ENCODE measurements around the gene PLXND1.
"Not testable (repeated sequence)": the region's sequence is repeated elsewhere in the genome, so short reads cannot be mapped to it uniquely, and the experiment has no call there.

The PLXND1 gene

DNA sequence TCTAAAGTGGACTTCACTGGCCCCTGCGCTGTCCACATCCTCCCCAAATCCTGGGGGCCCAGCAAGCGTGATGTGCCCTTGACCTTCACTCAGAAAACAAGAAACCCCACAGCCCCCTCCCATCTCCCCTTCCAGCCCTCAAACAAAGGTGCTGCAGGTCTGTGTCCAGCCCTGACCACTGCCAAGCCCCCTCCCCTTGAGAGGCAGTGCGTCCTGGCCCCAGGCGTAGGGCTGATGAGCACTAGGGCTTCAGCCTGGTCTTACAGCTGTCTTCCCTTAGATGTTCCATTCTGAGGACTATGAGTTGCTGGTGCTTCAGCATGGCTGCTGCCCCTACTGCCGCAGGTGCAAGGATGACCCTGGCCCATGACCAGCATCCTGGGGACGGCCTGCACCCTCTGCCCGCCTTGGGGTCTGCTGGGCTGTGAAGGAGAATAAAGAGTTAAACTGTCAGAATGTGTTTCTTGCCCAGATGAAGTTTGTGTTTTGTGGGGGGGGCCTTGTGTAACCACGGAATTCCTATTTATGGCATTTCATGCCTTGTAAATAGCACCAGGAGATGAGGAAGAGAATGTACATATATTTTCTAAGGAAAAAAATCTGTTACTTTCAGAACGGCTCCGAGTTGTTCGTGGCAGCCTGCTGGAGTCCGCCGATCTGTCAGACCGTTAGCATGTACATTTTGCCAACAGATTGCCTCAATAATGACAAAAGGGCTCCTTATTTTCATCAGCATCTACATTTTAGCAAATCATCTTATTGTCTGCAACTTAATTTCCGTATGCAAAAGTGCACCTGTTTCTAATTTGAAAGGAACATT, 86.4 kb downstream of the PLXND1 start:
- WGBS (ENCODE audit: insufficient coverage, insufficient read length), result no CpG with 5 or more reads among the region's 15 CpGs
- no peaks in the 10 kb centered on the region for H3K9me3 ChIP-seq (ENCODE audit: control insufficient read depth, insufficient read depth, low read length)
- no peak overlapping the region for H3K4me3 ChIP-seq (ENCODE audit: low read length)
- no peaks in the 10 kb centered on the region; the same call in 1 of the 2 replicates for H3K4me1 ChIP-seq (ENCODE audit: control insufficient read depth, insufficient read depth, low read length)
- H3K27ac ChIP-seq (ENCODE audit: low read length), result no peak overlapping the region
- H3K27me3 ChIP-seq (ENCODE audit: control insufficient read depth, insufficient read depth, low read length), result no peaks in the 10 kb centered on the region
- peaks cover 2% of the 10 kb centered on the region; the same call in 1 of the 2 replicates for H3K36me3 ChIP-seq (ENCODE audit: control insufficient read depth, insufficient read depth, low read length)
- DNase-seq (ENCODE audit: low read depth, low spot score), result no peak

DNA sequence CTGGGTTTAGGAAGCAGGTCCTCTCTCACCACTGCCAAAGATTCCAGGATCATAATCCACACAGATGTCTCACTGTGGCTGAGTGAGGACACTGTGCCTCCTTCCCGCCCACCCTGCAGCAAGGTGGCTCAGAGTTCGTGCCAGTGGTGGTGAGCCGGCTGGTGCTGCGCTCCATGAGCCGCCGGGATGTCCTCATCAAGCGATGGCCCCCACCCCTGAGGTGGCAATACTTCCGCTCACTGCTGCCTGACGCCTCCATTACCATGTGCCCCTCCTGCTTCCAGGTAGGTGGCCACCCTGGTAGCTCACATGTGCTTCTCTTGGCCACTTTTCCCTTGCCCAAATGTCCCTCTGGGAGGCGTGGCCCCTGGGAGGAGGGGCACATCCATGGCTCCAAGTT, 87.0 kb downstream of the PLXND1 start:
- Histone ChIP-seq H3K27ac (ENCODE audit: low read length) (no peak overlapping the region), H3K27me3 (ENCODE audit: control insufficient read depth, insufficient read depth, low read length) (no peaks in the 10 kb centered on the region), H3K9me3 (ENCODE audit: control insufficient read depth, insufficient read depth, low read length) (no peaks in the 10 kb centered on the region), H3K36me3 (ENCODE audit: control insufficient read depth, insufficient read depth, low read length) (peaks cover 2% of the 10 kb centered on the region; the same call in 1 of the 2 replicates), H3K4me1 (ENCODE audit: control insufficient read depth, insufficient read depth, low read length) (no peaks in the 10 kb centered on the region; the same call in 1 of the 2 replicates), H3K4me3 (ENCODE audit: low read length) (no peak overlapping the region)
- WGBS (ENCODE audit: insufficient coverage, insufficient read length), result no CpG with 5 or more reads among the region's 10 CpGs
- no peak for DNase-seq (ENCODE audit: low read depth, low spot score)

DNA sequence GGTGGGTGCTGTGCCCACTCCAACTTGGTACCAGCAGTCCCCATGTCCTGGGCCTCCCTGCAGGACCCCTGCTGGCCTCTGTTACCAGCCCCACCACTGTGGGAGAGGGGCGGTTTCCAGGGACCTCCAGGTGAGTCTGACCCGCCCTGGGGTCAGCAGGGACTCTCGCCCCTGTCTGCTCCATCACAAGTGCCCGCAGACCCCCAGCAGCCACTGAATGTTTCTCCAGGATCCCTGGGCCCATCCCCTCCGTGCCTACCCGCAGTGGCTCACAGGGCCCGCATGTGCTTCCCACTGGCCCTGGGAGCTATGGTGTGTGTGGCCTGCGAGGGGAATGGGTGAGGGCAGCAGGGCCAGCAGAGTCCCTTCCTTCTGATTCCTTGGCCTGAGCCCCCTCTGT, 87.9 kb downstream of the PLXND1 start:
- H3K9me3 ChIP-seq (ENCODE audit: control insufficient read depth, insufficient read depth, low read length), result no peaks in the 10 kb centered on the region
- no CpG with 5 or more reads among the region's 8 CpGs for WGBS (ENCODE audit: insufficient coverage, insufficient read length)
- no peaks in the 10 kb centered on the region; the same call in 1 of the 2 replicates for H3K4me1 ChIP-seq (ENCODE audit: control insufficient read depth, insufficient read depth, low read length)
- H3K36me3 ChIP-seq (ENCODE audit: control insufficient read depth, insufficient read depth, low read length), result peaks cover 4% of the 10 kb centered on the region; the same call in 1 of the 2 replicates
- no peaks in the 10 kb centered on the region for H3K27me3 ChIP-seq (ENCODE audit: control insufficient read depth, insufficient read depth, low read length)
- H3K4me3 ChIP-seq (ENCODE audit: low read length), result no peak overlapping the region
- no peak overlapping the region for H3K27ac ChIP-seq (ENCODE audit: low read length)
- no peak for DNase-seq (ENCODE audit: low read depth, low spot score)

DNA sequence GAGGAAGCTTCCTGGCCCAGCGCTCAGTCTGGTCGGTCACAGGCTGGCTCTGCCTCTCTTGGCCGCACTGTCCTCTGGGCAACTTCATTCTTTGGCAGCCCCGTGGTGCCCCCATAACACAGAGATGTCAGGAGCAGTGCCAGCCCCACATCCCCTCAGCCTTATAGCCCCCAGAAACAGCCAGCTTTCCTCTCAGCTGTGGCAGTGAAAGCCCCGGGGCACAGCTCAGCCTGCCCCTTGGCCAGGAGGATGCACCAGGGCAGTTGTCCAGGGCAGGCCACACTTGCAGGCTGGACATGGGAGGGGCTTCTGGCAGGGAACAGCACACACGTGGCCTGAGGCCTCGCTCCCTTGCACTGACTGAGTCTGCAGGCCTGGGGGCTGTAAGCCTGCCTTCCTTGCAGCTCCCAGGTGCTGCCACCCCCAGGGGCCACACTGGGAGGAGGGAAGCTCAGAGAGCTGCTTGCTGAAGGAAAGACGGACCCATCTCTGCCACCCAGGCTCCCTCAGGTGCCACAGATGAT, 88.4 kb downstream of the PLXND1 start:
- Histone ChIP-seq H3K4me3 (ENCODE audit: low read length) (no peak overlapping the region), H3K27ac (ENCODE audit: low read length) (no peak overlapping the region), H3K36me3 (ENCODE audit: control insufficient read depth, insufficient read depth, low read length) (peaks cover 4% of the 10 kb centered on the region; the same call in 1 of the 2 replicates), H3K27me3 (ENCODE audit: control insufficient read depth, insufficient read depth, low read length) (no peaks in the 10 kb centered on the region), H3K9me3 (ENCODE audit: control insufficient read depth, insufficient read depth, low read length) (no peaks in the 10 kb centered on the region), H3K4me1 (ENCODE audit: control insufficient read depth, insufficient read depth, low read length) (no peaks in the 10 kb centered on the region; the same call in 1 of the 2 replicates)
- no CpG with 5 or more reads among the region's 8 CpGs for WGBS (ENCODE audit: insufficient coverage, insufficient read length)
- DNase-seq (ENCODE audit: low read depth, low spot score), result no peak

DNA sequence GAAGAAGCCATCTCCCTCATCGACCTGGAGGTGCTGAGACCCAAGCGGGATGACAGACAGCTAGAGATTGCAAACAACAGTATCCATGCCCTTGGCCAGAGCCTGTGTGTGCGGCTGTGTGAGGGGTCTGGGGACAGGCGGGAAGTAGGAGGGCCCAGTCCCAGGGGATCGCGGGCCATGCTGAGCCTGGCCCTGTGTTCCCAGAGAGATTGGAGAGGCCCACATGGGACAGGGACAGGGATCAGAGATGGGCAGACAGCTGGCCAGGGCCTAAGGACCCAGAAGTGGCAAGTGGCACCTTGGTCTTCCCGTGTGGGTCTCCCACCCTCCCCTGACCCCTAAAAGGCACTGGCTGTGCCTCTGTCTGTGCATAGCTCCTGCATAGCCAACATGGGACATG, 89.0 kb downstream of the PLXND1 start:
- H3K36me3 ChIP-seq (ENCODE audit: control insufficient read depth, insufficient read depth, low read length), result peaks cover 4% of the 10 kb centered on the region; the same call in 1 of the 2 replicates
- no peaks in the 10 kb centered on the region; the same call in 1 of the 2 replicates for H3K4me1 ChIP-seq (ENCODE audit: control insufficient read depth, insufficient read depth, low read length)
- no CpG with 5 or more reads among the region's 7 CpGs for WGBS (ENCODE audit: insufficient coverage, insufficient read length)
- H3K27me3 ChIP-seq (ENCODE audit: control insufficient read depth, insufficient read depth, low read length), result no peaks in the 10 kb centered on the region
- DNase-seq (ENCODE audit: low read depth, low spot score), result no peak
- no peak overlapping the region for H3K27ac ChIP-seq (ENCODE audit: low read length)
- H3K9me3 ChIP-seq (ENCODE audit: control insufficient read depth, insufficient read depth, low read length), result no peaks in the 10 kb centered on the region
- H3K4me3 ChIP-seq (ENCODE audit: low read length), result no peak overlapping the region

DNA sequence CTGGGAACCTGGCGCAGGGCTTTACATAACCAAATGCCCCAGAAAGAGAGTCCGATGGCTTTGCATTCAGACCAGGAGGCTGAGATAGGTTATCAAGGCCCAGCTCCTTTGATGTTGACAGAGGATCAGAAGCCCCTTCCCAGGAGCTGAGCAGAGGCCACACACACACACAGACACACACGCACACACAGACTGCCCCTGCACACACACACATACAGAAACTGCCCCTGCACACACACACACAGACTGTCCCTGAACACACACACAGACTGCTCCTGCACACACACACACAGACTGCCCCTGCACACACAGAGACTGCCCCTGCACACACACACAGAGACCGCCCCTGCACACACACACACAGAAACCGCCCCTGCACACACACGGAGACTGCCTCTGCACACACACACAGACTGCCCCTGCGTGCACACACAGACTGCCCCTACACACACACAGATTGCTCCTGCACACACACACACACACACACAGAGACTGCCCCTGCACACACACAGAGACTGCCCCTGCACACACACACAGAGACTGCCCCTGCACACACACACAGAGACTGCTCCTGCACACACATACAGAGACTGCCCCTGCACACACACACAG, 90.5 kb downstream of the PLXND1 start:
- H3K27me3 ChIP-seq (ENCODE audit: control insufficient read depth, insufficient read depth, low read length); H3K9me3 ChIP-seq (ENCODE audit: control insufficient read depth, insufficient read depth, low read length); H3K4me1 ChIP-seq (ENCODE audit: control insufficient read depth, insufficient read depth, low read length); H3K27ac ChIP-seq (ENCODE audit: low read length); H3K36me3 ChIP-seq (ENCODE audit: control insufficient read depth, insufficient read depth, low read length); DNase-seq (ENCODE audit: low read depth, low spot score); H3K4me3 ChIP-seq (ENCODE audit: low read length): not testable (repeated sequence)
- no CpG with 5 or more reads among the region's 7 CpGs for WGBS (ENCODE audit: insufficient coverage, insufficient read length)

DNA sequence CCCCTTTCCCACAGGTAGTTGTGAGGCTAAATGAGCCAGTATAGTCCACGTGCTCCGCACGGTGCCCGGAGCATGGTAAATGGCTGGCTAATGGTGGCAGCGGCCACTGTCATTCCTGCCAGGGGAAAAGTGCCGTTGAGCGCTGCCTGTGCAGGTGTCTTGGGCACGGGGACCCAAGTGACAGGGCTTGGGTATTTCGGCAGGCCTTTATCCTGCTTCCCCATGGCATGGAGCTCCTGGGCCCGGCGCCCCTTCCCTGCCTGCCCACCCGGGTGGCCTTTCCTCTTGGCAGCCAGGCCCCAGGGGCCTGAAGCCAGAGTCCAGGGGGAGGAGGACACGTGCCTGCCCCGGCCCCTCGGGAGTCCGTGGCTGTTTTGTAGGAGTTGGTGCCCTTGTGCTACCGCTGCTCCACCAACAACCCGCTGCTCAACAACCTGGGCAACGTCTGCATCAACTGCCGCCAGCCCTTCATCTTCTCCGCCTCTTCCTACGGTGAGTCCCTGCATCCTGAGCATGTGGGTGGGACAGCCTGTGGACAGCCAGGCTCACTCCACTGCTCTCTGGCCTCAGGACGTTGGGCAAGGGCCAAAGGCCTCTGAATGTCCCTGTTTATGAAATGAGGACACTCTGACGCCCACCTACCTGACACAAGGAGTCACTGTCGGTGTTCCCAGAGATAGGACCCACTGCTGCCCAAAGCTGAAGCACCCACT, 91.2 kb downstream of the PLXND1 start:
- H3K27ac ChIP-seq (ENCODE audit: low read length); H3K9me3 ChIP-seq (ENCODE audit: control insufficient read depth, insufficient read depth, low read length); H3K27me3 ChIP-seq (ENCODE audit: control insufficient read depth, insufficient read depth, low read length); H3K36me3 ChIP-seq (ENCODE audit: control insufficient read depth, insufficient read depth, low read length); H3K4me3 ChIP-seq (ENCODE audit: low read length); H3K4me1 ChIP-seq (ENCODE audit: control insufficient read depth, insufficient read depth, low read length); DNase-seq (ENCODE audit: low read depth, low spot score): not testable (repeated sequence)
- no CpG with 5 or more reads among the region's 25 CpGs for WGBS (ENCODE audit: insufficient coverage, insufficient read length)

DNA sequence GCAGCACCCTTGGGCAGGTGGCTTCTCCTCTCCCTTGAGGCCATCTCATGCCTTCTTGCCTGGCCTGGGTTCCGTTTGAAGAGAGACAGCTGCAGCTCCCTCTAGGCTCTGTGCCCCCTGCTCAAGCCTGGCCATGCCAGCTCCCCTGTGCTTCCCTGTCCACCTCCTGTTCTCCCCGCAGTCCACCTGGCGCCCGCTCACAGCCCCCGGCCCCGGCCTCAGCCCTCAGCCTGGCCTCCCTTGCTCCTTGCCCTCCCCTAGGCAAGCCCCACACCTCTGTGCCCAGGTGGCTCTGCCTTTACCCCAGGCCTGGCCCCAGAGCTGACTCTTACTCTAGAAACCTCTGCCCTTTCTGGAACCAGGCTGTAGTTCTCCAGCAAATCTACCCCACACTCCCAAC, 91.9 kb downstream of the PLXND1 start:
- WGBS (ENCODE audit: insufficient coverage, insufficient read length), result no CpG with 5 or more reads among the region's 6 CpGs
- Histone ChIP-seq H3K9me3 (ENCODE audit: control insufficient read depth, insufficient read depth, low read length) (no peaks in the 10 kb centered on the region), H3K4me1 (ENCODE audit: control insufficient read depth, insufficient read depth, low read length) (no peaks in the 10 kb centered on the region), H3K27ac (ENCODE audit: low read length) (no peak overlapping the region), H3K27me3 (ENCODE audit: control insufficient read depth, insufficient read depth, low read length) (no peaks in the 10 kb centered on the region), H3K36me3 (ENCODE audit: control insufficient read depth, insufficient read depth, low read length) (peaks cover 4% of the 10 kb centered on the region; the same call in 1 of the 2 replicates), H3K4me3 (ENCODE audit: low read length) (no peak overlapping the region)
- no peak for DNase-seq (ENCODE audit: low read depth, low spot score)

DNA sequence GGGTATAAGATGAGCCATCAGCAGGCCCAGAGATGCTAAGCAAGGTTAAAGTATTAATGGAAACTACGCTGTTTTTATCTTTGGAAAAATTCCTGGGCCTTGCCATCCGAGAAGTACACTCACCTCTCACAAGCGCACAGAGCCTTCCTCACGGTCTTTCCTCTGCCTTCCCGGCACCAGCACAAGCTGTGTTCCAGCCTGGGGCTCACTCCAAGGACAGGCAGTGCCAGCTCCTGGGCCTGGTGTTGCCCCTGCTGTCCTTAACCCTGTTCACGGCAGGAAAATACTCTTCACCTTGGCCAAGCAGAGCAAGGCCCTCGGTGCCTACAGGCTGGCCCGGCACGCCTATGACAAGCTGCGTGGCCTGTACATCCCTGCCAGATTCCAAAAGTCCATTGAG, 92.4 kb downstream of the PLXND1 start:
- H3K27ac ChIP-seq (ENCODE audit: low read length), result no peak overlapping the region
- no peaks in the 10 kb centered on the region for H3K27me3 ChIP-seq (ENCODE audit: control insufficient read depth, insufficient read depth, low read length)
- no peaks in the 10 kb centered on the region for H3K9me3 ChIP-seq (ENCODE audit: control insufficient read depth, insufficient read depth, low read length)
- H3K36me3 ChIP-seq (ENCODE audit: control insufficient read depth, insufficient read depth, low read length), result peaks cover 4% of the 10 kb centered on the region; the same call in 1 of the 2 replicates
- WGBS (ENCODE audit: insufficient coverage, insufficient read length), result no CpG with 5 or more reads among the region's 10 CpGs
- DNase-seq (ENCODE audit: low read depth, low spot score), result no peak
- H3K4me3 ChIP-seq (ENCODE audit: low read length), result no peak overlapping the region
- H3K4me1 ChIP-seq (ENCODE audit: control insufficient read depth, insufficient read depth, low read length), result no peaks in the 10 kb centered on the region

DNA sequence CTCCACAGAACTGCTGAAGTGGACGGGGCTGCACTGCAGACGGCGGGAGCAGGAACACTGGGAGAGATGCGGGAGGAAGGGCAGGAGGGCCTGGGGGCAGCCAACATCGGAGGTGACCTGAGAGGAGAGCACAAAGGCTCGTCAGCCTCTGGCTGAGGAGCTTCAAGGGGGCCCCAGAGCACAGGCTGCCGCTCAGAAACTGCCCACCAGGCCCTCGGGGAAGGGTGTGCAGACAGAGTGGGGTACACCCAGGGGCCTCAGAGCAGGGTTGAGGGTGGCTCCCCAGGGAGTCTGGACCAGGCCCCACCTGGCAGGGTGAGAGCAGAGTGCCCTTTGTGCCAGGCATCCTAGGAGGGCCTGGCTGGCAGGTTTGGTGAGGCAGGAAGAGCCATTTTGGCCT, 92.8 kb downstream of the PLXND1 start:
- H3K27ac ChIP-seq (ENCODE audit: low read length), result no peak overlapping the region
- H3K36me3 ChIP-seq (ENCODE audit: control insufficient read depth, insufficient read depth, low read length), result peaks cover 4% of the 10 kb centered on the region; the same call in 1 of the 2 replicates
- WGBS (ENCODE audit: insufficient coverage, insufficient read length), result no CpG with 5 or more reads among the region's 8 CpGs
- no peak for DNase-seq (ENCODE audit: low read depth, low spot score)
- H3K9me3 ChIP-seq (ENCODE audit: control insufficient read depth, insufficient read depth, low read length), result no peaks in the 10 kb centered on the region
- no peaks in the 10 kb centered on the region for H3K27me3 ChIP-seq (ENCODE audit: control insufficient read depth, insufficient read depth, low read length)
- no peak overlapping the region for H3K4me3 ChIP-seq (ENCODE audit: low read length)
- no peaks in the 10 kb centered on the region for H3K4me1 ChIP-seq (ENCODE audit: control insufficient read depth, insufficient read depth, low read length)

Measured in iPS DF 6.9 (cell line).